H1 (cell line): ENCODE data around the gene MUC13. TPM values are rescaled to one million over a fixed set of nuclear protein-coding genes. Genes with fewer than 3 reads are reported as not detected.

Experiments used
- CTCF ChIA-PET: fragments of 300-600 bp; sonication (Branson Sonifier 250); formaldehyde crosslinking; loops from one replicate; lab custom pipeline; 2021; ENCODE audit not compliant: partially characterized antibody; lab: Charles Lee
- POLR2A ChIA-PET: fragments of 300-600 bp; sonication (Branson Sonifier 250); formaldehyde crosslinking; loops from one replicate; lab custom pipeline; 2021; ENCODE audit warnings: inconsistent platforms; ENCODE audit not compliant: partially characterized antibody; lab: Charles Lee
- DNase-seq, 2 experiments: peaks; one replicate each; pipeline versions ENCODE4 v3.0.0 to v3.0.0-alpha.2; 2010 to 2022; ENCODE audit warnings: low spot score in 2 of 2, low read depth in 1 of 2, mixed read lengths in 1 of 2
- FAIRE-seq: peaks from 2 replicates; lab custom pipeline; 2011; peaks lifted over from hg19 to GRCh38; lab: Jason Lieb, UNC
- H2AFZ ChIP-seq: 2 replicates; pipeline ENCODE4 v1.8.1; 2012; ENCODE audit warnings: low read length, inconsistent platforms
- H2AK5ac ChIP-seq: 2 replicates; pipeline ENCODE4 v1.6.1; 2013; ENCODE audit warnings: low read depth, low read length
- H2BK120ac ChIP-seq: replicated peaks from 2 replicates; pipeline ENCODE3; 2013; ENCODE audit warnings: low read depth, low read length, inconsistent platforms
- H2BK12ac ChIP-seq: 2 replicates; pipeline ENCODE4 v1.6.1; 2013; ENCODE audit warnings: low read depth, low read length
- H2BK15ac ChIP-seq: 2 replicates; pipeline ENCODE4 v1.6.1; 2013; ENCODE audit warnings: low read length
- H2BK20ac ChIP-seq: 2 replicates; pipeline ENCODE4 v1.6.1; 2013; ENCODE audit warnings: low read length
- H2BK5ac ChIP-seq: 2 replicates; pipeline ENCODE4 v1.6.1; 2013; ENCODE audit warnings: low read depth, low read length
- H3K14ac ChIP-seq: 2 replicates; pipeline ENCODE4 v1.6.1; 2013; ENCODE audit warnings: inconsistent platforms; ENCODE audit not compliant: insufficient read length
- H3K18ac ChIP-seq: 2 replicates; pipeline ENCODE4 v1.6.1; 2013; ENCODE audit warnings: low read length; ENCODE audit errors: extremely low read depth
- H3K23ac ChIP-seq: 2 replicates; pipeline ENCODE4 v1.6.1; 2013; ENCODE audit warnings: inconsistent platforms; ENCODE audit not compliant: insufficient read length
- H3K23me2 ChIP-seq: 2 replicates; pipeline ENCODE4 v1.6.1; 2013; ENCODE audit warnings: low read depth, low read length
- H3K27ac ChIP-seq: 2 replicates; pipeline ENCODE4 v1.6.1; 2011; ENCODE audit warnings: low read depth, low read length, inconsistent platforms
- H3K27me3 ChIP-seq, 4 experiments: replicated peaks in 1 of 4; 1 replicate in 1 of 4; 2 replicates in 3 of 4; pipeline versions ENCODE4 v1.6.1 to v1.8.1; 2011 to 2013; ENCODE audit warnings: low read length in 3 of 4, mild to moderate bottlenecking in 3 of 4, inconsistent platforms in 2 of 4, mixed read lengths in 2 of 4, moderate library complexity in 1 of 4; ENCODE audit not compliant: control insufficient read depth in 3 of 4, insufficient read depth in 3 of 4; ENCODE audit errors: extremely low read depth in 1 of 4
- H3K36me3 ChIP-seq, 4 experiments: 2 replicates each; pipeline versions ENCODE4 v1.6.1 to v1.8.1; 2011 to 2013; ENCODE audit warnings: mild to moderate bottlenecking in 4 of 4, low read length in 3 of 4, moderate library complexity in 2 of 4, control low read depth in 1 of 4, inconsistent platforms in 1 of 4; ENCODE audit not compliant: insufficient read depth in 4 of 4, control insufficient read depth in 2 of 4
- H3K4ac ChIP-seq: replicated peaks from 2 replicates; pipeline ENCODE3; 2013; ENCODE audit warnings: low read length, low read depth, mixed read lengths, inconsistent platforms; ENCODE audit not compliant: insufficient read length
- H3K4me1 ChIP-seq, 4 experiments: replicated peaks in 1 of 4; 1 replicate in 1 of 4; 2 replicates in 3 of 4; pipeline versions ENCODE4 v1.6.1 to v1.8.1; 2011 to 2013; ENCODE audit warnings: low read length in 3 of 4, inconsistent platforms in 2 of 4, mixed read lengths in 1 of 4; ENCODE audit not compliant: insufficient read depth in 4 of 4, control insufficient read depth in 3 of 4
- H3K4me2 ChIP-seq, 2 experiments: 2 replicates each; pipeline versions ENCODE4 v1.6.1 to v1.8.1; 2011 to 2013; ENCODE audit warnings: low read depth in 2 of 2, low read length in 2 of 2, control low read depth in 1 of 2, inconsistent platforms in 1 of 2, mild to moderate bottlenecking in 1 of 2; ENCODE audit not compliant: insufficient read depth in 1 of 2
- H3K4me3 ChIP-seq, 4 experiments: fragments of 200-600, 300-600 bp in 1 of 4; sonication (generic), shearing (Covaris generic), sonication (Bioruptor Twin) in 1 of 4; 2 replicates each; pipeline versions ENCODE4 v1.5.1 to v1.8.1; 2011 to 2016; ENCODE audit warnings: low read length in 4 of 4, low read depth in 3 of 4, control low read depth in 2 of 4, inconsistent platforms in 2 of 4, mild to moderate bottlenecking in 2 of 4, mixed read lengths in 1 of 4, moderate library complexity in 1 of 4; ENCODE audit not compliant: insufficient read depth in 2 of 4; ENCODE audit errors: extremely low read depth in 1 of 4
- H3K56ac ChIP-seq: replicated peaks from 2 replicates; pipeline ENCODE3; 2013; ENCODE audit warnings: low read depth, mild to moderate bottlenecking, mixed read lengths, low read length, inconsistent platforms; ENCODE audit not compliant: insufficient read length
- H3K79me1 ChIP-seq: 2 replicates; pipeline ENCODE4 v1.6.1; 2013; ENCODE audit warnings: low read depth, low read length, control low read depth
- H3K79me2 ChIP-seq, 2 experiments: 2 replicates each; pipeline versions ENCODE4 v1.6.1 to v1.8.1; 2012 to 2013; ENCODE audit warnings: low read length in 2 of 2, mild to moderate bottlenecking in 2 of 2, inconsistent platforms in 1 of 2; ENCODE audit not compliant: insufficient read depth in 2 of 2, control insufficient read depth in 1 of 2
- H3K9ac ChIP-seq, 4 experiments: replicated peaks in 1 of 4; 1 replicate in 1 of 4; 2 replicates in 3 of 4; pipeline versions ENCODE4 v1.6.1 to v1.8.1; 2011 to 2013; ENCODE audit warnings: low read depth in 3 of 4, low read length in 3 of 4, control low read depth in 2 of 4, mild to moderate bottlenecking in 2 of 4, moderate library complexity in 2 of 4, inconsistent platforms in 1 of 4; ENCODE audit errors: extremely low read depth in 1 of 4
- H3K9me3 ChIP-seq, 2 experiments: 2 replicates each; pipeline versions ENCODE4 v1.6.1 to v1.8.1; 2012 to 2013; ENCODE audit warnings: mild to moderate bottlenecking in 2 of 2, moderate library complexity in 2 of 2, control low read depth in 1 of 2, inconsistent platforms in 1 of 2, low read depth in 1 of 2, low read length in 1 of 2, mixed read lengths in 1 of 2; ENCODE audit not compliant: insufficient read depth in 2 of 2
- H4K20me1 ChIP-seq, 2 experiments: replicated peaks in 1 of 2; 2 replicates each; pipeline versions ENCODE3 to v1.8.1; 2011 to 2013; ENCODE audit warnings: inconsistent platforms in 2 of 2, low read length in 2 of 2, mild to moderate bottlenecking in 1 of 2; ENCODE audit not compliant: insufficient read depth in 2 of 2, control insufficient read depth in 1 of 2
- H4K5ac ChIP-seq: 2 replicates; pipeline ENCODE4 v1.6.1; 2013; ENCODE audit warnings: low read length, low read depth, mixed read lengths, inconsistent platforms; ENCODE audit not compliant: insufficient read length
- H4K8ac ChIP-seq: 2 replicates; pipeline ENCODE4 v1.8.0; 2013; ENCODE audit warnings: mild to moderate bottlenecking, moderate library complexity, low read length, inconsistent platforms; ENCODE audit not compliant: insufficient read depth; ENCODE audit errors: extremely low read depth
- H4K91ac ChIP-seq: replicated peaks from 2 replicates; pipeline ENCODE3; 2013; ENCODE audit warnings: low read length, mixed read lengths, inconsistent platforms; ENCODE audit not compliant: insufficient read length
- CHD1 ChIP-seq: IDR thresholded peaks from 2 replicates; pipeline ENCODE4 v1.6.1; 2012; ENCODE audit warnings: low read depth, low read length, improper control_type of control experiment
- MAFK ChIP-seq: IDR thresholded peaks from 2 replicates; pipeline ENCODE4 v1.6.1; 2012; ENCODE audit warnings: low read depth, mild to moderate bottlenecking, improper control_type of control experiment, low read length
- POU5F1 ChIP-seq: IDR thresholded peaks from 2 replicates; pipeline ENCODE4 v1.6.1; 2011; ENCODE audit warnings: low read depth, mild to moderate bottlenecking, low read length, moderate library complexity
- SAP30 ChIP-seq: fragments of 300-600 bp; sonication (generic); IDR thresholded peaks from 2 replicates; pipeline ENCODE4 v1.7.1; 2012; ENCODE audit warnings: low read length, moderate library complexity, mild to moderate bottlenecking, inconsistent platforms; ENCODE audit not compliant: insufficient read depth, insufficient replicate concordance
- SP1 ChIP-seq: IDR thresholded peaks from 2 replicates; pipeline ENCODE4 v1.6.1; 2011; ENCODE audit warnings: low read depth, low read length
- SRF ChIP-seq: IDR thresholded peaks from 2 replicates; pipeline ENCODE4 v1.6.1; 2011; ENCODE audit warnings: mild to moderate bottlenecking, low read depth, low read length, moderate library complexity
- WGBS, 2 experiments: shearing (Covaris generic) in 1 of 2; methylation state at CpG; one replicate each; pipeline versions ENCODE4 v1.1.6 to v1.1.7; 2013 to 2015; ENCODE audit warnings: low lambda C conversion rate in 2 of 2, mixed read lengths in 2 of 2, inconsistent platforms in 1 of 2, low coverage in 1 of 2, missing lambda C conversion rate in 1 of 2; ENCODE audit not compliant: insufficient replicate concordance in 2 of 2, insufficient coverage in 1 of 2, insufficient read length in 1 of 2; ENCODE audit errors: extremely low coverage in 1 of 2, missing lambda C conversion rate in 1 of 2; 5-methylcytosine and 5-hydroxymethylcytosine counted together
- polyA plus RNA-seq, 7 experiments: library from polyadenylated mRNA; depleted of rRNA in 3 of 7; stranded (reverse) in 5 of 7; unstranded in 2 of 7; fragments of >200 nt in 5 of 7; fragments of 200-250 nt in 2 of 7; gene quantifications; 1 replicate in 5 of 7; 2 replicates in 1 of 7; 4 replicates in 1 of 7; pipeline versions ENCODE4 v1.2.1 to v1.2.3, GENCODE V29; 2011 to 2013; ENCODE audit warnings: missing spikeins in 2 of 7, mixed read lengths in 2 of 7
- total RNA-seq: library from RNA; stranded (reverse); fragmentation: NEBNext Ultra II Directional; extraction: Animal tissue kit (Norgen Biotek cat#: 25700); gene quantifications from 2 replicates; pipeline ENCODE4 v1.2.1, GENCODE V29; 2021

MUC13 gene
- total and polyA plus RNA-seq, 2 of the 8 experiments (the other 6 are each of a cell fraction or from before 2014, with no cell fraction given), result not detected

- Histone ChIP-seq H3K56ac (no peak overlapping the region), H3K23me2 (no peaks in the 10 kb centered on the region), H3K27me3 (no peaks in the 10 kb centered on the region), H4K5ac (no peak overlapping the region), H3K18ac (no peak overlapping the region), H2BK15ac (no peak overlapping the region), H3K79me2 (no peaks in the 10 kb centered on the region), H2BK20ac (no peak overlapping the region), H2BK12ac (no peak overlapping the region), H3K9me3 (no peaks in the 10 kb centered on the region), H3K27ac (no peak overlapping the region), H4K20me1 (no peaks in the 10 kb centered on the region), H3K36me3 (no peaks in the 10 kb centered on the region), H3K4me1 (no peaks in the 10 kb centered on the region), H2BK5ac (no peak overlapping the region), H3K79me1 (no peaks in the 10 kb centered on the region), H4K91ac (no peak overlapping the region), H4K8ac (no peak overlapping the region), H2BK120ac (no peak overlapping the region), H3K23ac (no peak overlapping the region), H3K4me2 (no peak overlapping the region), H3K4ac (no peak overlapping the region), H3K9ac (no peak overlapping the region), H2AFZ (no peak overlapping the region), H2AK5ac (no peak overlapping the region), H3K14ac (no peak overlapping the region)
- WGBS, 2 experiments, result 88% methylated on average over 3 of the region's 3 CpGs; no CpG with 5 or more reads in 1 of the 2 experiments
- DNase-seq (no peak), FAIRE-seq (no peak)
- CTCF ChIA-PET, result interaction anchor here (0.5 to 13.8 kb wide), 4 partner anchors 13 to 606 kb away, joined by 3 to 126 read pairs (median 4); no protein-coding TSS in a partner anchor
- POLR2A ChIA-PET, result no interaction called here
- TF ChIP-seq MAFK (no peak), SRF (no peak), CHD1 (no peak), POU5F1 (no peak), SP1 (no peak), SAP30 (no peak)
- TF ChIP-seq, all 59 proteins: peak for 0
- H3K4me3 ChIP-seq, result no peak overlapping the region
Measured at GRCh38 chr3:124937049-124937448, 2.5 kb upstream of the MUC13 start.
